Pancreas (tissue), 10 donors: Measurements from ENCODE around the gene PITPNM1. TPM values are rescaled to one million over a fixed set of nuclear protein-coding genes. Genes with fewer than 3 reads are reported as not detected.

Source experiments
- ATAC-seq, 4 donors: fragments of 200-7000 bp; cut with Tn5 transposase; one replicate each; pipeline versions ENCODE4 v1.8.0 to v1.9.1; 2020; ENCODE audit warnings: mild to moderate bottlenecking in 4 of 4, moderate library complexity in 4 of 4
- DNase-seq, 6 donors: peaks; one replicate each; pipeline ENCODE4 v3.0.0-alpha.2; 2020
- FAIRE-seq: peaks from 2 replicates; lab custom pipeline; 2012; peaks lifted over from hg19 to GRCh38; lab: Jason Lieb, UNC
- H3K27ac ChIP-seq, 4 donors: fragments of 200-600 bp; sonication (generic); 1 replicate in 3 of 4; 2 replicates in 1 of 4; pipeline versions ENCODE4 v1.5.0 to v1.8.0; 2020
- H3K27me3 ChIP-seq, 4 donors: fragments of 200-600 bp; one replicate each; pipeline ENCODE4 v1.8.0; 2021
- H3K36me3 ChIP-seq, 3 donors: fragments of 200-600 bp; sonication (generic) in 1 of 3; one replicate each; pipeline versions ENCODE4 v1.5.0 to v1.8.0; 2020 to 2021
- H3K4me1 ChIP-seq, 3 donors: fragments of 200-600 bp; one replicate each; pipeline ENCODE4 v1.8.0; 2021
- H3K4me3 ChIP-seq, 4 donors: fragments of 200-600 bp; sonication (generic) in 2 of 4; one replicate each; pipeline versions ENCODE4 v1.5.0 to v1.8.0; 2020 to 2021
- H3K9me3 ChIP-seq, 4 donors: fragments of 200-600 bp; one replicate each; pipeline ENCODE4 v1.8.0; 2021
- WGBS, 2 donors: extraction: QIAGEN DNeasy Blood & Tissue Kit; methylation state at CpG; one replicate each; pipeline ENCODE4 v1.1.7; 2013; 5-methylcytosine and 5-hydroxymethylcytosine counted together
- intact Hi-C, 3 donors: fragments of 100-400 bp; cut with DNase I; formaldehyde crosslinking; loops; one replicate each; pipeline versions ENCODE4 v1.11.1 to v1.14.2; 2022
- polyA plus RNA-seq, 2 donors: library from polyadenylated mRNA; stranded (reverse); fragments of 200-250 nt; gene quantifications; one replicate each; pipeline ENCODE4 v1.2.3, GENCODE V29; 2013
- total RNA-seq, 6 donors: library from RNA; stranded (reverse); fragmentation: NEBNext Ultra II Directional in 4 of 6; extraction: Animal tissue kit (Norgen Biotek cat#: 25700) in 4 of 6; gene quantifications; one replicate each; pipeline versions ENCODE4 v1.2.1 to v1.2.4, GENCODE V29; 2021 to 2023
- TF ChIP-seq, protein P1 (sequence below), 4 donors: fragments of 200-600 bp; sonication (generic) in 3 of 4; IDR thresholded peaks; one replicate each; pipeline versions ENCODE4 v1.5.0 to v1.8.0; 2021; ENCODE audit warnings: antibody characterized with exemption in 4 of 4
- donor health status: healthy with polysubstance abuse.
- donor health status: DM: no; HTN: no; CAD: no; lungs with moderate emphysema.
- donor health status: DM: no; HTN: no; CAD: no.
- donor health status: control.
- donor health status: control.
- donor health status: Bipolar disorder and iron deficiency.
- donor health status: DM: yes; HTN: yes; CAD: no.
- donor health status: DM: no; HTN: no; CAD: no.
- donor health status: DM: no; HTN: no; CAD: no.
- donor health status: DM: yes; HTN: yes; CAD: no.

The PITPNM1 gene
- total and polyA plus RNA-seq, 8 donors, result 10.2 to 35.7 (median 24.3) TPM

DNA sequence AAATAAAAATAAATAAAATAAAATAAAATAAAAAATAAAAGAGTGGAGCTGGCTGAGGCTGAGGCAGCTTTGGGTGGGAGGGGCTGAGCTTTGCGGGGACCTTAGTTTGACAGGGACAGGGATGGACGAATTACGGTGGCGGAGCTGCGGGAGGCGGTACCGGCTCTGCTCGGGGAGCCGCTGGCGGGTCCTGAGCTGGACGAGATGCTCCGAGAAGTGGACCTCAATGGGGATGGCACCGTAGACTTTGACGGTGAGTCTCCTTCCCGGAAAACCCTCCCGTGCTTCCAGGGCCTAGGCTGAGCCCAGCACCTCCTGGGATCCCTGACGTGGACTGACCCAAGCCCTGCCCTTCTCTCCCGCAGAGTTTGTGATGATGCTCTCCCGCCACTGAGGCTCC, 46.9 kb downstream of the PITPNM1 start:
- TF ChIP-seq, protein P1, sequence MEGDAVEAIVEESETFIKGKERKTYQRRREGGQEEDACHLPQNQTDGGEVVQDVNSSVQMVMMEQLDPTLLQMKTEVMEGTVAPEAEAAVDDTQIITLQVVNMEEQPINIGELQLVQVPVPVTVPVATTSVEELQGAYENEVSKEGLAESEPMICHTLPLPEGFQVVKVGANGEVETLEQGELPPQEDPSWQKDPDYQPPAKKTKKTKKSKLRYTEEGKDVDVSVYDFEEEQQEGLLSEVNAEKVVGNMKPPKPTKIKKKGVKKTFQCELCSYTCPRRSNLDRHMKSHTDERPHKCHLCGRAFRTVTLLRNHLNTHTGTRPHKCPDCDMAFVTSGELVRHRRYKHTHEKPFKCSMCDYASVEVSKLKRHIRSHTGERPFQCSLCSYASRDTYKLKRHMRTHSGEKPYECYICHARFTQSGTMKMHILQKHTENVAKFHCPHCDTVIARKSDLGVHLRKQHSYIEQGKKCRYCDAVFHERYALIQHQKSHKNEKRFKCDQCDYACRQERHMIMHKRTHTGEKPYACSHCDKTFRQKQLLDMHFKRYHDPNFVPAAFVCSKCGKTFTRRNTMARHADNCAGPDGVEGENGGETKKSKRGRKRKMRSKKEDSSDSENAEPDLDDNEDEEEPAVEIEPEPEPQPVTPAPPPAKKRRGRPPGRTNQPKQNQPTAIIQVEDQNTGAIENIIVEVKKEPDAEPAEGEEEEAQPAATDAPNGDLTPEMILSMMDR (IDR thresholded peaks at IDR 0.05), result no peak
- ATAC-seq (no peak), DNase-seq (peak in 2 of 6 donors; percentile 15 to 38), FAIRE-seq (no peak)
- Histone ChIP-seq H3K4me3 (no peak overlapping the region), H3K27ac (no peak overlapping the region), H3K9me3 (no peaks in the 10 kb centered on the region), H3K4me1 (peaks cover 0 to under 1% (median 0%) of the 10 kb centered on the region in 3 donors), H3K27me3 (no peaks in the 10 kb centered on the region), H3K36me3 (no peaks in the 10 kb centered on the region)
- 81 to 88% methylated on average over 19 of the region's 19 CpGs for WGBS, 2 donors
- intact Hi-C loops, result no loop called here

DNA sequence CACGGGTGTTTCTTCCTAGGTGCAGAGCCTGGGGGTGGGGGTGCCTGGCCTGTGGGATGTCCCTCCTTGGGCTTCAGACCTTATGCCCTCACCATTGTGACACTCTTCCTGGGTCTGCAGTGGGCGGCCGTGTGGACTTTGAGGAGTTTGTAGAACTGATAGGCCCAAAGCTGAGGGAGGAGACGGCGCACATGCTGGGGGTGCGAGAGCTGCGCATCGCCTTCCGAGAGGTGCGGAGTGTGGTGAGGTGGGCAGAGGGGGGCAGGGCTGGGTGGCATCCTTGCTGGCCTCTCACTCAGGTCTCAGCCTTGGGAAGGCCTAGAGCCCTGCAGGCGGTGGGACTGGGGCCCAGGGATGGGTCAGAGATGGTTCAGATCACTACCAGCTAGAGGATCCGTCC, 47.7 kb downstream of the PITPNM1 start:
- H3K36me3 ChIP-seq, result no peaks in the 10 kb centered on the region
- 85 to 91% methylated on average over 12 of the region's 12 CpGs for WGBS, 2 donors
- no peak overlapping the region for H3K27ac ChIP-seq
- no peaks in the 10 kb centered on the region for H3K9me3 ChIP-seq
- intact Hi-C loops, result no loop called here
- H3K27me3 ChIP-seq, result no peaks in the 10 kb centered on the region
- no peak overlapping the region for H3K4me3 ChIP-seq
- TF ChIP-seq, protein P1 (IDR thresholded peaks at IDR 0.05), result no peak
- DNase-seq (peak in 2 of 6 donors; percentile 25 to 49), FAIRE-seq (no peak), ATAC-seq (no peak)
- peaks cover 0 to 2% (median 0%) of the 10 kb centered on the region in 3 donors for H3K4me1 ChIP-seq

DNA sequence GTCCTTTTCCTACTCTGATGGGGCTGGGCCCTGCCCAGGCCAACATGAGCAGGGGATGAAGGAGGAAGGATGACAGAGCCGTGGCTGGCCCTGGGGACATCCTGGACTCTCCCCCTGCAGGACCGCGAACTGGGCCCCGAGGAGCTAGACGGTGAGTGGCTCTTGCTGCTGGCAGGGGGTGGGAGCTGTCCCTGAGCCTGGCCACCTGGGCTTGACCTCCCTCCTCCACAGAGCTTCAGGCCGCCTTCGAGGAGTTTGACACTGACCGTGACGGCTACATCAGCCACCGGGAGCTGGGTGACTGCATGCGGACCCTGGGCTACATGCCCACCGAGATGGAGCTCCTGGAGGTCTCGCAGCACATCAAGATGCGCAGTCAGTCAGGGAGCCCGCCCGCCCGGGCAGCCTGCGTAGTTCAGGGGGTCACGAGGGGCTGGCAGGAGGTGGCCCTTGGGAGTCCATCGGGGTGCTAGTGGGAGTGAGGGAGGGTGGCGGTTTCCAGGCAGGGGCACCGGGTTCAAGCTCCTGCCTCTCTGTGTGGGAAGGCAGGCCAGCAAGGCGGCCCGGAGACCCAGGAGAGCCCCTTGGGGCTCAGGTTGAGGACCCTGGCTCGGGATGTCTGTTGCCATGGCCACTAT, 49.0 kb downstream of the PITPNM1 start:
- Histone ChIP-seq H3K4me3 (no peak overlapping the region), H3K4me1 (peaks cover 0 to 2% (median 0%) of the 10 kb centered on the region in 3 donors), H3K27me3 (no peaks in the 10 kb centered on the region), H3K9me3 (no peaks in the 10 kb centered on the region), H3K36me3 (no peaks in the 10 kb centered on the region), H3K27ac (no peak overlapping the region)
- intact Hi-C loops, result no loop called here
- FAIRE-seq (no peak), ATAC-seq (no peak), DNase-seq (peak in 2 of 6 donors; percentile 27 to 79)
- TF ChIP-seq, protein P1 (IDR thresholded peaks at IDR 0.05), result no peak
- WGBS, 2 donors, result 67 to 77% methylated on average over 23 to 25 of the region's 25 CpGs

DNA sequence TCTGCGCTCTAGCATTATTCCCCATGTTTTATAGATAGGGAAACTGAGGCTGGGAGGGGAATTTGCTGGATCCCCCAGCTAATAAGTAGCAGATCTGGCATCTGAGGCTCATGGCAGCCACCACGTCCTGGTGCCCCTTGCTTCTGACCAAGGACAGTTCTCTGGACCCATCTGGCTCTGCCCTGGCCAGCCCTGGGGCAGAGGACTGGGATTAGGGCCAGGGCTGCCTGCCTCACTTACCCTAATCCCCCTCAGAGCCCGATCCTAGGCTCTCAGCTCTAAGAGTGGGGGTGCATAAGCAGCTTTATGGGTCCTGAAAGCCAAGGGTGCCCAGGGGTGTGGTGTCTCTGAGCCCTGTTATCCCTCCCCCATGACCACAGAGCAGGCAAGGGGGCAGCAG, 50.1 kb downstream of the PITPNM1 start, which contains the start of gene CABP4:
TSS of gene CABP4 (plus strand) at position 301 of the 400 bp plus-strand sequence. CDS start at position 371, 70 bp downstream.
- WGBS, 2 donors, result 82 to 89% methylated on average over 3 of the region's 3 CpGs
- Histone ChIP-seq H3K27ac (no peak within 1 kb of the TSS), H3K27me3 (no peaks in the 10 kb centered on the region), H3K4me3 (no peak within 1 kb of the TSS), H3K9me3 (no peaks in the 10 kb centered on the region), H3K4me1 (peaks cover 0 to 2% (median 0%) of the 10 kb centered on the region in 3 donors), H3K36me3 (no peaks in the 10 kb centered on the region)
- intact Hi-C loops, result no loop called here
- FAIRE-seq (no peak), DNase-seq (peak in 1 of 6 donors; percentile 12), ATAC-seq (no peak)
- TF ChIP-seq, protein P1 (IDR thresholded peaks at IDR 0.05), result no peak
